IPS-15b (cell line): Measurements from ENCODE around the gene LHX3.
"Not testable (repeated sequence)": the region's sequence is repeated elsewhere in the genome, so short reads cannot be mapped to it uniquely, and the experiment has no call there.

Experiments used
- H3K27me3 ChIP-seq: one replicate; pipeline ENCODE4 v1.6.1; 2013; ENCODE audit warnings: low read length; ENCODE audit not compliant: control insufficient read depth, insufficient read depth
- H3K36me3 ChIP-seq: one replicate; pipeline ENCODE4 v1.6.1; 2013; ENCODE audit warnings: low read length; ENCODE audit not compliant: control insufficient read depth, insufficient read depth
- H3K4me1 ChIP-seq: one replicate; pipeline ENCODE4 v1.6.1; 2013; ENCODE audit warnings: mild to moderate bottlenecking, low read length; ENCODE audit not compliant: control insufficient read depth, insufficient read depth
- H3K4me3 ChIP-seq: one replicate; pipeline ENCODE4 v1.5.1; 2013; ENCODE audit warnings: low read depth, low read length
- H3K9ac ChIP-seq: one replicate; pipeline ENCODE4 v1.6.1; 2013; ENCODE audit warnings: low read depth, mild to moderate bottlenecking, low read length
- H3K9me3 ChIP-seq: one replicate; pipeline ENCODE4 v1.6.1; 2013; ENCODE audit warnings: mild to moderate bottlenecking, low read length; ENCODE audit not compliant: control insufficient read depth, insufficient read depth

LHX3 gene

DNA sequence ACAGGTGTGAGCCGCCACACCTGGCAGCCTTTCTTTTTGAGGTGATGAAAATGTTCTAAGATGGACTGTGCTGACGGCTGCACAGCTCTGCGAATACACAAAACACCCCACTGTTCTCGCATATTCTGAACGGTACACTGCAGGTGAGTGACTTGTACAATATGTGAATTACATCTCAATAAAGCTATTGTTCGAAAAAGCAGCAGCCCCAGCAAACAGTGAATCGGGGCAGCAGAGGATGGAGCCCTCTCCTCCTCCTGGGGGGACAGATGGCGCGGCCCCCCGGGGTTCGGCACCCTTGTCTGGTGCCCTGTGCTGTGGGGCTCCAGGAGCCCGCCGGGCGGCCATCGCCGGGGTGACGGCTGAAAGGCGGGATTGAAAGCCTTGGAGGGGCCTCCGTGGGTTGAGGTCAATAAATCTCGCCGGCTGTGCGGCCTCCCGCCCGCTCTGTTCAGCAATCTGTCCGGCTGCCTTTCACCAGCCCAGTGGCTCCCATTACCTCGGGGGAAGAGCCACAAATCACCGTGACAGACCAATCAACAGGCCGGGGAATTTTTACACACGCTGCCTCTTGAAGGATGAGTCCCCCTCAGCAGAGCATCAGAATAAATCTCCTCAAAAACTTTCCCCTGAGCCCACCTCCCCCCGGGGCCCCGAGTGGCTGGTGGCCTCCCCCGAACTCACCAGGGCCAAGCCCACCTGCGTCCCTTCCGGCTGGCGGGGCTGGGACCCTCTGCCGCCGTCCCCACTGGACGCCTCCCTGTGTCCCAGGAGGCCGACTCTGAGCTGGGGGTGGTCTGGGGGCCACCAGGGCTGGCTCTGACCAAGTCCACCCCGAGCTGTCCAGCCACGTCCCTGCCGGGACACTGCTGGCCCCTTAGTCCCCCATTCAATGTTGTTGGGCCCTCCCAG, 48.5 kb downstream of the LHX3 start:
- Histone ChIP-seq H3K27me3 (no peaks in the 10 kb centered on the region), H3K9ac (no peak overlapping the region)

DNA sequence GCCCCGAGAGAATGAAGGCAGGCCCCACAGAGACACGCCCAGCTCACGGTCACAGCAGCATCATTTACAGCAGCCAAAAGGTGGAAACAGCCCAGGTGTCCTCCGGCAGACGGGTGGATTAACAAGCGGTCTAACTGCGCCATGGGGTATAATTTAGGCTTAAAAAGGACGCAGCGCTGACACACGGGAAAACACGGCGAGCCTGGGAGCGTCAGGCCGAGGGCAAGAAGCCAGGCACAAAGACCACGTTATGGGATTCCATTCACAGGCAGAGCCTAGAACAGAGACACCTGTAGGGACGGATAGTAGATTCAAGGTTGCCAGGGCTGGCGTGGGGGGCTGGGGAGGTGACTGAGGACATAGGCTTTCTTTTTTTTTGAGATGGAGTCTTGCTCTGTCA, 49.4 kb downstream of the LHX3 start:
- Histone ChIP-seq H3K4me1 (peaks cover 4% of the 10 kb centered on the region), H3K36me3 (no peaks in the 10 kb centered on the region), H3K4me3 (no peak overlapping the region), H3K27me3 (no peaks in the 10 kb centered on the region), H3K9me3 (no peaks in the 10 kb centered on the region), H3K9ac (no peak overlapping the region)

More for the DNA sequence above, 48.5 kb downstream of the LHX3 start:
- H3K9me3 ChIP-seq = no peaks in the 10 kb centered on the region
- no peaks in the 10 kb centered on the region for H3K36me3 ChIP-seq
- no peak overlapping the region for H3K4me3 ChIP-seq
- H3K4me1 ChIP-seq = peaks cover 2% of the 10 kb centered on the region

- no peak overlapping the region for H3K4me3 ChIP-seq
- H3K9me3 ChIP-seq = no peaks in the 10 kb centered on the region
- H3K36me3 ChIP-seq = no peaks in the 10 kb centered on the region
- H3K4me1 ChIP-seq = peaks cover 4% of the 10 kb centered on the region
- H3K9ac ChIP-seq = no peak overlapping the region
- H3K27me3 ChIP-seq = peaks cover 5% of the 10 kb centered on the region
These were observed 50.0 kb downstream of the LHX3 start for GRCh38 chr9:136154943-136155342.

GRCh38 chr9:136153381-136154065, 51.4 kb downstream of the LHX3 start:
- no peak overlapping the region for H3K4me3 ChIP-seq
- no peak overlapping the region for H3K9ac ChIP-seq
- peaks cover 4% of the 10 kb centered on the region for H3K4me1 ChIP-seq
- H3K36me3 ChIP-seq = no peaks in the 10 kb centered on the region
- H3K27me3 ChIP-seq = peaks cover 5% of the 10 kb centered on the region
- no peaks in the 10 kb centered on the region for H3K9me3 ChIP-seq

GRCh38 chr9:136152931-136153330, 52.0 kb downstream of the LHX3 start:
- no peaks in the 10 kb centered on the region for H3K36me3 ChIP-seq
- H3K9me3 ChIP-seq = no peaks in the 10 kb centered on the region
- no peak overlapping the region for H3K9ac ChIP-seq
- H3K4me3 ChIP-seq = no peak overlapping the region
- peaks cover 4% of the 10 kb centered on the region for H3K4me1 ChIP-seq
- H3K27me3 ChIP-seq = peaks cover 5% of the 10 kb centered on the region

GRCh38 chr9:136152543-136152866, 52.4 kb downstream of the LHX3 start:
- Histone ChIP-seq H3K36me3 (no peaks in the 10 kb centered on the region), H3K27me3 (peaks cover 5% of the 10 kb centered on the region), H3K4me3 (no peak overlapping the region), H3K9me3 (no peaks in the 10 kb centered on the region), H3K4me1 (peaks cover 4% of the 10 kb centered on the region), H3K9ac (no peak overlapping the region)

- Histone ChIP-seq H3K9ac (no peak overlapping the region), H3K9me3 (no peaks in the 10 kb centered on the region), H3K4me1 (peaks cover 4% of the 10 kb centered on the region), H3K36me3 (no peaks in the 10 kb centered on the region), H3K27me3 (peaks cover 5% of the 10 kb centered on the region), H3K4me3 (no peak overlapping the region)
These were observed 52.9 kb downstream of the LHX3 start for GRCh38 chr9:136151848-136152542.

- H3K9me3 ChIP-seq = no peaks in the 10 kb centered on the region
- H3K9ac ChIP-seq = no peak overlapping the region
- H3K4me3 ChIP-seq = no peak overlapping the region
- H3K36me3 ChIP-seq = no peaks in the 10 kb centered on the region
- H3K27me3 ChIP-seq = peaks cover 5% of the 10 kb centered on the region
- peaks cover 4% of the 10 kb centered on the region for H3K4me1 ChIP-seq
These were observed 53.6 kb downstream of the LHX3 start for GRCh38 chr9:136151214-136151804.

DNA sequence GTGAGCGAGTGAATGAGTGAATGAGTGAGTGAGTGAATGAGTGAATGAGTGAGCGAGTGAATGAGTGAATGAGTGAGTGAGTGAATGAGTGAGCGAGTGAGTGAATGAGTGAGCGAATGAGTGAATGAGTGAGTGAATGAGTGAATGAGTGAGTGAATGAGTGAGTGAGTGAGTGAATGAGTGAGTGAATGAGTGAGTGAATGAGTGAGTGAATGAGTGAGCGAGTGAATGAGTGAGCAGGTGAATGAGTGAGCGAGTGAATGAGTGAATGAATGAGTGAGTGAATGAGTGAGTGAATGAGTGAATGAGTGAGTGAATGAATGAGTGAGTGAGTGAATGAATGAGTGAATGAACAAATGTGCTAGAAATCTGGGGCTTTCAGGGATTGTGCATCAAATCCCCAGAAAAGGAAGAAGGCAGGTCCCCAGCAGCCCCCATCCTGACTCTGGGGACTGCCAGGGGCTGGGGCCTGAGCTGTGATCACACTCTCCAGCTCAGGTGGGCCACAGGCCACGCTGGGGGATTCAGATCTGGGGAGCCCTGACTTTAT, 54.2 kb downstream of the LHX3 start:
- H3K27me3 ChIP-seq, H3K4me1 ChIP-seq, H3K4me3 ChIP-seq, H3K9ac ChIP-seq, H3K9me3 ChIP-seq, H3K36me3 ChIP-seq: not testable (repeated sequence)

DNA sequence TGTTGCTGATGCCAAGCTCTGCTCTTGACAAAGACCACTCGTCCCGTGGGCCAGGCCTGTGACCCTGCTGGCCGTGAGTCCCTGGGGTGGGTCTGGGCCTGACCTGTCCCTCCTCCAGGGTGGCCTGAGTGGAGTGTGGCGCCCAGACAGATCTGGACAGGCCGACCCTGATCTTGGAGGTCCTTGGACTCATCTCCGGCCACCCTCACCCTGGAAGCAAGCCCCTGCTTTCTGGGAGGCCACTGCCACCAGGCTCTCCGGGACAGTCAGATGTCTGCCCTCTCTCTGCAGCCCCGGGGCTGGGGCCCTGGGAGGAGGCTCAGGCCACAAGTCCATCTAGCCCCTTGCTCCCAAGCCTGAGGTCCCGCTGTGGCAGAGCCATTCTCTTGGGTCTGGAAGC, 55.1 kb downstream of the LHX3 start:
- Histone ChIP-seq H3K9ac (no peak overlapping the region), H3K4me3 (no peak overlapping the region), H3K9me3 (no peaks in the 10 kb centered on the region), H3K4me1 (peaks cover 4% of the 10 kb centered on the region), H3K27me3 (peaks cover 5% of the 10 kb centered on the region), H3K36me3 (no peaks in the 10 kb centered on the region)

GRCh38 chr9:136149337-136149736, 55.6 kb downstream of the LHX3 start:
- Histone ChIP-seq H3K4me1 (peaks cover 4% of the 10 kb centered on the region), H3K36me3 (no peaks in the 10 kb centered on the region), H3K9me3 (no peaks in the 10 kb centered on the region), H3K27me3 (peaks cover 5% of the 10 kb centered on the region), H3K4me3 (no peak overlapping the region), H3K9ac (no peak overlapping the region)
